NT2/D1 (cell line): ENCODE data around the gene SLFN14.

Experiments used
- SUZ12 ChIP-seq: IDR thresholded peaks from 2 replicates; pipeline ENCODE4 v1.6.1; 2011; ENCODE audit not compliant: insufficient read length, insufficient read depth; ENCODE audit errors: extremely low read depth
- YY1 ChIP-seq: IDR thresholded peaks from 2 replicates; pipeline ENCODE4 v1.6.1; 2011; ENCODE audit not compliant: insufficient read length, insufficient read depth
- ZNF274 ChIP-seq: IDR thresholded peaks from 2 replicates; pipeline ENCODE4 v1.6.1; 2011; ENCODE audit warnings: mild to moderate bottlenecking, low read depth, low read length

DNA sequence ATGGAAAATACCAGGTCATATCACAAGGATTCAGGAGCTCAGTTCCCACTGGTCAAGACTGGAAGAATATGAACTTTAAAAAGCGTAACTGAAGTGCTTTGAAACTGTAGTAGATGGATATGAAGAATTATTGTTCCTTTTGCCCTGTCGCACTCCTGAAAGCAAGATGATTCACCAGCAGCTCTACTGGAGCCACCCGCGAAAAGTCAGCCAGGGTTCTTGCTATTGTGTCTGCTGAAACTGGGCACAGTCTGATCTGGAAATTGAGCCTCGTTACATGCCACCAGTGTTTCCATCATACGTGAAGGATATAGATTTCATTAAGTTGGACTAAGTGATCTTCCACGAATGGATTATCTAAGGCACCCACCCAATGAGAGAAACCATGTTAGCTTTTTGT, 43.1 kb upstream of the SLFN14 start:
- TF ChIP-seq YY1 (no peak), ZNF274 (no peak), SUZ12 (no peak)
